K562 (cell line): ENCODE results near the gene GZMA. TPM values are rescaled to one million over a fixed set of nuclear protein-coding genes. Genes with fewer than 3 reads are reported as not detected.

Experiments
- ATAC-seq: fragments of 200-7000 bp; cut with Tn5 transposase; 3 replicates; pipeline ENCODE4 v1.9.1; 2020; ENCODE audit warnings: moderate library complexity
- BruUV-seq: library from RNA; stranded (reverse); fragments of 400-500 nt; replicated peaks from 2 replicates; lab custom pipeline; 2021; lab: Mats Ljungman, UMichigan
- CTCF ChIA-PET: fragments of 300-600 bp; formaldehyde crosslinking; extraction: SDS; loops from one replicate; lab custom pipeline; 2021; ENCODE audit warnings: low intra/inter-chr PET ratio; lab: Yijun Ruan, JAX
- POLR2A ChIA-PET: fragments of 300-600, 350-650 bp; sonication (Branson Sonifier 250); formaldehyde crosslinking; extraction: SDS; loops from one replicate; lab custom pipeline; 2021; ENCODE audit warnings: antibody characterized with exemption, inconsistent platforms; lab: Yijun Ruan, JAX
- DNase-seq, 4 experiments: peaks; one replicate each; pipeline versions ENCODE4 v3.0.0 to v3.0.0-alpha.2; 2011 to 2018; ENCODE audit warnings: low spot score in 3 of 4, mixed read lengths in 3 of 4; ENCODE audit errors: extremely low read depth in 1 of 4
- FAIRE-seq: peaks from 2 replicates; lab custom pipeline; 2011; peaks lifted over from hg19 to GRCh38; lab: Jason Lieb, UNC
- H2AFZ ChIP-seq: 2 replicates; pipeline ENCODE4 v1.6.0; 2011; ENCODE audit warnings: low read depth, low read length, control low read depth, inconsistent platforms
- H3K27ac ChIP-seq: fragments of 200-600 bp; 3 replicates; pipeline ENCODE4 v1.8.0; 2011; ENCODE audit warnings: low read depth, mild to moderate bottlenecking, control low read depth, inconsistent platforms, low read length, moderate library complexity, mixed read lengths; ENCODE audit errors: extremely low read depth
- H3K27me3 ChIP-seq, 2 experiments: fragments of 300-600 bp in 1 of 2; 2 replicates in 1 of 2; 3 replicates in 1 of 2; pipeline versions ENCODE4 v1.6.0 to v1.8.0; 2011; ENCODE audit warnings: inconsistent platforms in 2 of 2, low read length in 2 of 2, mild to moderate bottlenecking in 1 of 2, mixed read lengths in 1 of 2, moderate library complexity in 1 of 2; ENCODE audit not compliant: control insufficient read depth in 2 of 2, insufficient read depth in 2 of 2
- H3K36me3 ChIP-seq: fragments of 300-600 bp; 3 replicates; pipeline ENCODE4 v1.8.0; 2011; ENCODE audit warnings: mild to moderate bottlenecking, low read length, inconsistent platforms; ENCODE audit not compliant: control insufficient read depth, insufficient read depth
- H3K4me1 ChIP-seq, 2 experiments: fragments of 200-600 bp in 1 of 2; replicated peaks in 1 of 2; 2 replicates in 1 of 2; 3 replicates in 1 of 2; pipeline versions ENCODE4 v1.5.1 to v1.8.0; 2011; ENCODE audit warnings: inconsistent platforms in 2 of 2, low read length in 2 of 2, mild to moderate bottlenecking in 1 of 2, mixed read lengths in 1 of 2, moderate library complexity in 1 of 2; ENCODE audit not compliant: control insufficient read depth in 2 of 2, insufficient read depth in 2 of 2
- H3K4me2 ChIP-seq: 2 replicates; pipeline ENCODE4 v1.6.1; 2011; ENCODE audit warnings: low read length, control low read depth, inconsistent platforms, mixed read lengths; ENCODE audit not compliant: insufficient read depth
- H3K4me3 ChIP-seq: fragments of 200-600 bp; sonication (generic), shearing (Covaris generic); 2 replicates; pipeline ENCODE4 v1.5.1; 2016; ENCODE audit warnings: control low read depth, inconsistent platforms
- H3K79me2 ChIP-seq: fragments of 200-600 bp; 3 replicates; pipeline ENCODE4 v1.8.0; 2011; ENCODE audit warnings: low read length, inconsistent platforms; ENCODE audit not compliant: control insufficient read depth, insufficient read depth
- H3K9ac ChIP-seq, 2 experiments: 2 replicates each; pipeline versions ENCODE4 v1.6.0 to v1.6.1; 2011; ENCODE audit warnings: low read depth in 2 of 2, low read length in 2 of 2, control low read depth in 1 of 2, inconsistent platforms in 1 of 2, mild to moderate bottlenecking in 1 of 2, mixed read lengths in 1 of 2; ENCODE audit not compliant: insufficient read depth in 1 of 2
- H3K9me1 ChIP-seq: one replicate; pipeline ENCODE4 v1.6.0; 2011; ENCODE audit warnings: inconsistent platforms, mild to moderate bottlenecking, low read length, moderate library complexity; ENCODE audit not compliant: control insufficient read depth, insufficient read depth
- H3K9me3 ChIP-seq: replicated peaks from 2 replicates; pipeline ENCODE4 v1.5.1; 2011; ENCODE audit warnings: low read depth, low read length, inconsistent platforms; ENCODE audit not compliant: control insufficient read depth, insufficient read depth
- H4K20me1 ChIP-seq: replicated peaks from 2 replicates; pipeline ENCODE4 v1.6.1; 2011; ENCODE audit warnings: low read length, inconsistent platforms, mixed read lengths; ENCODE audit not compliant: control insufficient read depth, insufficient read depth
- DIDO1 ChIP-seq: fragments of 450-650 bp; IDR thresholded peaks from 2 replicates; pipeline ENCODE4 v1.6.1; 2016; ENCODE audit warnings: low read depth, missing biosample characterization, missing genetic modification characterization
- FUS ChIP-seq: fragments of 200-400 bp; formaldehyde crosslinking; optimal IDR thresholded peaks from 2 replicates; pipeline ENCODE3; 2017; ENCODE audit warnings: low read depth, low read length
- PRDM10 ChIP-seq: fragments of 450-650 bp; IDR thresholded peaks from 2 replicates; pipeline ENCODE4 v1.6.1; 2018; ENCODE audit not compliant: partially characterized antibody
- SMARCA4 ChIP-seq: fragments of 450-650 bp; IDR thresholded peaks from 2 replicates; pipeline ENCODE4 v1.6.1; 2016
- ZFX ChIP-seq: sonication (generic); formaldehyde crosslinking; IDR thresholded peaks from 2 replicates; pipeline ENCODE4 v1.8.0; 2022; ENCODE audit warnings: mild to moderate bottlenecking, missing genetic modification reagents, moderate library complexity
- ZNF395 ChIP-seq: fragments of 200-800 bp; sonication (Bioruptor generic); IDR thresholded peaks from 2 replicates; pipeline ENCODE4 v1.6.1; 2017; ENCODE audit warnings: missing genetic modification characterization, missing compliant biosample characterization
- ZNF511 ChIP-seq: sonication (generic); formaldehyde crosslinking; IDR thresholded peaks from 2 replicates; pipeline ENCODE4 v1.8.0; 2022; ENCODE audit warnings: mild to moderate bottlenecking, missing genetic modification reagents
- ZNF561 ChIP-seq: fragments of 450-650 bp; formaldehyde crosslinking; conservative IDR thresholded peaks from 2 replicates; pipeline ENCODE4 v1.4.0; 2020; ENCODE audit warnings: mild to moderate bottlenecking, moderate library complexity
- WGBS: fragments of 100-300 bp; shearing (Covaris generic); methylation state at CpG from one replicate; pipeline ENCODE4 v1.1.6; 2016; ENCODE audit warnings: low coverage, mixed read lengths; ENCODE audit not compliant: insufficient coverage; ENCODE audit errors: missing lambda C conversion rate; 5-methylcytosine and 5-hydroxymethylcytosine counted together
- in situ Hi-C: fragments of 300-500 bp; cut with MboI; formaldehyde crosslinking; loops from 4 replicates; pipeline ENCODE4 v1.15.0; 2018; ENCODE audit warnings: inconsistent platforms, mixed read lengths
- intact Hi-C: fragments of 100-400 bp; cut with micrococcal nuclease; formaldehyde crosslinking; loops from 2 replicates; pipeline ENCODE4 v1.14.2; 2022
- polyA plus RNA-seq, 8 experiments: library from polyadenylated mRNA; depleted of rRNA in 4 of 8; stranded (reverse) in 5 of 8; unstranded in 3 of 8; fragments of >200 nt; fragmentation: Nextera tagmentation in 2 of 8; fragmentation: Illumina TruSeq in 1 of 8; extraction: Ambion mirVana in 2 of 8; extraction: Trizol in 1 of 8; gene quantifications; 2 replicates each; pipeline versions ENCODE4 v1.2.1 to v1.2.3, GENCODE V29; 2011 to 2014; ENCODE audit warnings: inconsistent platforms in 1 of 8, missing spikeins in 1 of 8
- total RNA-seq, 7 experiments: library from RNA; depleted of rRNA in 6 of 7; stranded (reverse); fragments of >200 nt in 6 of 7; fragmentation: Illumina TruSeq in 2 of 7; extraction: Trizol in 2 of 7; gene quantifications; 2 replicates each; pipeline versions ENCODE4 v1.2.1 to v1.2.3, GENCODE V29; 2011 to 2021; ENCODE audit warnings: low replicate concordance in 1 of 7

The GZMA gene
- total and polyA plus RNA-seq, 9 of the 15 experiments (the other 6 are each of a cell fraction or from before 2014, with no cell fraction given) = not detected

GRCh38 chr5:55073211-55073610 is 29.2 kb upstream of the GZMA start:
- intact Hi-C loops = no loop called here
- no peaks in the 10 kb centered on the region for H3K4me1 ChIP-seq
- FAIRE-seq = no peak
- TF ChIP-seq ZFX (no peak), ZNF395 (CRISPR knock-in tag) (no peak), SMARCA4 (no peak), PRDM10 (no peak), ZNF561 (CRISPR knock-in tag) (no peak), FUS (no peak), DIDO1 (no peak), ZNF511 (CRISPR knock-in tag) (no peak)
- TF ChIP-seq, all 486 proteins: peak for 0
- 0 out of 5 replicates have a peak, but pooled peaks cover 0 to 5% of the 10 kb centered on the region in 2 experiments for H3K27me3 ChIP-seq
- H4K20me1 ChIP-seq = 0 out of 2 replicates have a peak, but pooled peaks cover 5% of the 10 kb centered on the region
- WGBS = 6% methylated on average over 3 of the region's 3 CpGs
- H2AFZ ChIP-seq = no peak overlapping the region
- no peak overlapping the region for H3K9ac ChIP-seq
- H3K9me3 ChIP-seq = no peaks in the 10 kb centered on the region
- no TSS peak for BruUV-seq
- H3K9me1 ChIP-seq = no peaks in the 10 kb centered on the region
- ChIA-PET CTCF (no interaction called here), POLR2A (no interaction called here)
- DNase-seq (no peak), ATAC-seq (no peak)
- H3K27ac ChIP-seq = no peak overlapping the region
- H3K36me3 ChIP-seq = no peaks in the 10 kb centered on the region
- no peak overlapping the region for H3K4me3 ChIP-seq
- in situ Hi-C loops = no loop called here
- no peaks in the 10 kb centered on the region for H3K79me2 ChIP-seq
- H3K4me2 ChIP-seq = no peak overlapping the region
